Measurements from ENCODE around the gene HHIPL1.

DNA sequence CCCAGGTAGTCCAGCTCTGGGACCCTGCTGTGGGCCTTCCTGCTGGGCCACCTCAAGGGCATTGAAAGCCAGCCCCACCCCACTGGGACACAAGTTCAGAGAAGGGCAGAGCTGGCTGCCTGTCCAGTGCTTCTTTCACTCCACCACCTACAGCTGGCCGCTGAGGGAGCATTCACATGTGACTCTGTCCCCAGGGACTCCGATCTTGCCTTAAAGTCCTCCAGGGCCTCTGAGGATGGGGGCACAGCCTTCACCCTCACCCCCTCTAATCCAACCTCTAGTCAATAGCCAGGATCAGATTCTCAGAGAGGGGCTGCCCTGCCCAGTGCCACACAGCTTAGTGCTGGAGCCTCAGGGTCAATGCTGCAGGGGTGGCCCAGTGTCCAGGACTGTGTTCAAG, 34.2 kb downstream of the HHIPL1 start:
- TF ChIP-seq CTCF (IDR thresholded peaks at IDR 0.05; ENCODE audit: insufficient read depth, low read length) (no peak), POLR2AphosphoS5 (IDR thresholded peaks at IDR 0.05; ENCODE audit: low read depth) (no peak), GABPA (IDR thresholded peaks at IDR 0.05; ENCODE audit: low read depth) (no peak)
- TF ChIP-seq, protein P1, sequence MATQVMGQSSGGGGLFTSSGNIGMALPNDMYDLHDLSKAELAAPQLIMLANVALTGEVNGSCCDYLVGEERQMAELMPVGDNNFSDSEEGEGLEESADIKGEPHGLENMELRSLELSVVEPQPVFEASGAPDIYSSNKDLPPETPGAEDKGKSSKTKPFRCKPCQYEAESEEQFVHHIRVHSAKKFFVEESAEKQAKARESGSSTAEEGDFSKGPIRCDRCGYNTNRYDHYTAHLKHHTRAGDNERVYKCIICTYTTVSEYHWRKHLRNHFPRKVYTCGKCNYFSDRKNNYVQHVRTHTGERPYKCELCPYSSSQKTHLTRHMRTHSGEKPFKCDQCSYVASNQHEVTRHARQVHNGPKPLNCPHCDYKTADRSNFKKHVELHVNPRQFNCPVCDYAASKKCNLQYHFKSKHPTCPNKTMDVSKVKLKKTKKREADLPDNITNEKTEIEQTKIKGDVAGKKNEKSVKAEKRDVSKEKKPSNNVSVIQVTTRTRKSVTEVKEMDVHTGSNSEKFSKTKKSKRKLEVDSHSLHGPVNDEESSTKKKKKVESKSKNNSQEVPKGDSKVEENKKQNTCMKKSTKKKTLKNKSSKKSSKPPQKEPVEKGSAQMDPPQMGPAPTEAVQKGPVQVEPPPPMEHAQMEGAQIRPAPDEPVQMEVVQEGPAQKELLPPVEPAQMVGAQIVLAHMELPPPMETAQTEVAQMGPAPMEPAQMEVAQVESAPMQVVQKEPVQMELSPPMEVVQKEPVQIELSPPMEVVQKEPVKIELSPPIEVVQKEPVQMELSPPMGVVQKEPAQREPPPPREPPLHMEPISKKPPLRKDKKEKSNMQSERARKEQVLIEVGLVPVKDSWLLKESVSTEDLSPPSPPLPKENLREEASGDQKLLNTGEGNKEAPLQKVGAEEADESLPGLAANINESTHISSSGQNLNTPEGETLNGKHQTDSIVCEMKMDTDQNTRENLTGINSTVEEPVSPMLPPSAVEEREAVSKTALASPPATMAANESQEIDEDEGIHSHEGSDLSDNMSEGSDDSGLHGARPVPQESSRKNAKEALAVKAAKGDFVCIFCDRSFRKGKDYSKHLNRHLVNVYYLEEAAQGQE (IDR thresholded peaks at IDR 0.05; ENCODE audit: insufficient replicate concordance, low read depth): no peak
